ENCODE results near the gene VWDE.

The VWDE gene

DNA sequence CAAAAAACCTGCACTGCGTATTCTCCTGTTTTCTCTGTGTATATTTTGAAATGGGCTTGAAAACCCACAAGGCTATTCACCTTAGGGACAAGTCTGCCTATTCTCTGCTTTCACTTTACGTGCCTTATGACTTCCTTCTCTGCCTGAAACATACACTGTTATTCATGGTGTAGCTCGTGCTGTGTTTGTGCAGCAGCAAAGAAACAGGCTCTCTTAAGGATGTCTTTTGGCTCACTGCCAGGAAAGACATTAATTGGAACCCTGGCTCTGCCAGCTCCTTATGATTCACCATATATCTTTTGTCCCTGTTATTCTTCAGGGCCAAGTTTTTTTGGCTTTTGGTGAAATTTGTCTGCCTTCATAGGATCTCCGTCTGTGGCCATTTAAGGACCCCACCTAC lies 100.2 kb downstream of the VWDE start:
- CTCF ChIA-PET: no interaction called here
- no peaks in the 10 kb centered on the region for H3K9me3 Mint-ChIP-seq
- no peak for DNase-seq
- no peak overlapping the region for H3K27ac Mint-ChIP-seq
- H3K4me1 Mint-ChIP-seq: peaks cover 9% of the 10 kb centered on the region
- no peaks in the 10 kb centered on the region for H3K36me3 Mint-ChIP-seq
- H3K27me3 Mint-ChIP-seq: no peaks in the 10 kb centered on the region
- H3K4me3 Mint-ChIP-seq: no peak overlapping the region

DNA sequence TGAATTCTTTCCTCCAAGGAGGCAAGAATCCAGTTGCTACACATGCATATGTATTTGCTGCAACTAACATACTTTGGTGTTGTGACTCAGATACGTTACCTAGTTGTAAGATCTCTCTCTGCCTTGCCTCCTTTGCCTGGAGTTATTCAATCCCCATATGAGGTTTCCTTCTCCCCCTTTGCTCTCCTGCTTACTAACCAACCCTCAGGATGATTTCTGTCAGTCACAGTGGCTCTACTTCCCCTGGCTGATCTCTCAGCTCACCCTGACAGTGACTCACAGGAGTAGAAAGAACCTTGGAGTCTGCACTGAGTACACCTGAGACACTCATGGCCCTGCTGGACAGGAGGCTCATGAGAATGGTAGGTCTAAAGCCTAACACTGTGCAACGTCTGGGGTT lies 100.6 kb downstream of the VWDE start:
- no peak for DNase-seq
- H3K36me3 Mint-ChIP-seq: no peaks in the 10 kb centered on the region

DNA sequence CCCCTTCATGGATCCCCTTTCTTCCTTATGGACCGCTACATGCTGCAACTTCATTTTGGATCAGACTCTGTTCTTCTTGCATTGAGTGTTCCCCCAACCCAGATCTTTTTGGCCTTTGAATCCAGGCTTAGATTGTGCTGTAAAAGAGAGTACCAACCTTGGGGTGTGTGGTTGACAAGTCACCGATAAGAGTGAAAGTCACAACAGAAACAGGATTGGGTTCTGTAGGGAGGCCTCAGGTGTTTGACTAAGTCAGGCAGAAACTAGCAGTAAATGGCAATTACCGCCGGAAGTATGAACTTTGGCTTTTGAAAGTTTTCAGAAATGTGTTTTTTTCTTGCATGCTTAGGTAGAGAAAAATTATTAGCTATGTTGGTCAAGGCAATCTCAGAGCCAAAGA lies 103.2 kb downstream of the VWDE start:
- CTCF ChIA-PET: no interaction called here
- H3K36me3 Mint-ChIP-seq: no peaks in the 10 kb centered on the region
- H3K9me3 Mint-ChIP-seq: no peaks in the 10 kb centered on the region
- no peak for DNase-seq
- H3K4me3 Mint-ChIP-seq: no peak overlapping the region
- no peak overlapping the region for H3K27ac Mint-ChIP-seq
- peaks cover 4% of the 10 kb centered on the region for H3K27me3 Mint-ChIP-seq
- peaks cover 13% of the 10 kb centered on the region for H3K4me1 Mint-ChIP-seq

More for the DNA sequence above, 100.6 kb downstream of the VWDE start:
- Mint-ChIP-seq H3K9me3 (no peaks in the 10 kb centered on the region), H3K27me3 (no peaks in the 10 kb centered on the region), H3K27ac (no peak overlapping the region), H3K4me1 (peaks cover 9% of the 10 kb centered on the region), H3K4me3 (no peak overlapping the region)
- CTCF ChIA-PET: no interaction called here

DNA sequence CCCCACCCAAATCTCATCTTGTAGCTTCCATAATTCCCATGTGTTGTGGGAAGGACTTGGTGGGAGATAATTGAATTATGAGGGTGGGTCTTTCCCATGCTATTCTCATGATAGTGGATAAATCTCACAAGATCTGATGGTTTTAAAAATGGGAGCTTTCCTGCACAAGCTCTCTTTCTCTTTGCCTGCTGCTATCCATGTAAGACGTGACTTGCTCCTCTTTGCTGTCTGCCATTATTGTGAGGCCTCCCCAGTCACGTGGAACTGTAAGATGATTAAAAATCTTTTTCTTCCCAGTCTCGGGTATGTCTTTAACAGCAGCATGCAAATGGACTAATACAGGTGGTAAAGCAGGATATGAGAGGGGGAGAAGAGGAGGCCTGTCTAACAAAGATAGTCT lies 104.3 kb downstream of the VWDE start:
- Mint-ChIP-seq H3K27me3 (peaks cover 4% of the 10 kb centered on the region), H3K9me3 (no peaks in the 10 kb centered on the region), H3K27ac (no peak overlapping the region), H3K4me1 (peaks cover 13% of the 10 kb centered on the region), H3K36me3 (no peaks in the 10 kb centered on the region), H3K4me3 (no peak overlapping the region)
- DNase-seq: no peak
- CTCF ChIA-PET: no interaction called here

DNA sequence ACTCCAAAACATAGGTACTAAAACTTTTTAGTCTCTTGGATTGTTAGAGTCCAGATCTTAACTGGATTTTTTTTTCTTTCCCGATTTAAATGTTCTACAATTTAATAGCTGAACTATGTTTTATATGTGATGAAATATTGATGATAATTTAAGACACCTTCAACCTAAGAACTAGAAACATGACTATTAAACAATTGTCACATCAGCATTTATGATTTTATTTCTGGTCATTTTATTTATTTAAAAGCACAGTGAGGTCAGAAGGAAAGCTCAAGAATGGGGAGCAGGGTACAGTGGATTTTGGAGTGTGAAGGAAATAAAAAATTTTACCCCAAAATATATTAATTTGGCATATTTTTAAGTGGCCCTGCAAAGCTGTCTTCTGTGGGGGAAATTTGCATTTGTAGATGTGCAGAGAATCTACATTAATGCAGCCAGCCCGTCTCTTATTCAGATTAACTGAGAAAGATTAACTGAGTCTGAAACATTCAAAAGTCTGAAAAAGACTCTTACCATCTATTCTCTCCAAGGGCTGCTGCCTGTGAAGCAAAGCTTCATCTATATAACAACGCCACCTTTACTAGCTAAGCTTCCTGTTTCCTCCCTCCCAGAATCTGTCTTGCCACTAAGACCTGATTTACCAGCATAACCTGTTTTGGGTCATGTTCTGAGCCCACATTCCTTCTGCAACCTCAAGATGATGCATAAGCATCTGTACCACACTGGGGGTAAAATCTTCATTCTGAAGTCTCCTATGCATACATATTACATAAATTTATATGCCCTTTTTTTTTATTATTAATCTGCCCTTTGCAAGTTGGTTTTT lies 106.2 kb downstream of the VWDE start:
- no peak overlapping the region for H3K27ac Mint-ChIP-seq

DNA sequence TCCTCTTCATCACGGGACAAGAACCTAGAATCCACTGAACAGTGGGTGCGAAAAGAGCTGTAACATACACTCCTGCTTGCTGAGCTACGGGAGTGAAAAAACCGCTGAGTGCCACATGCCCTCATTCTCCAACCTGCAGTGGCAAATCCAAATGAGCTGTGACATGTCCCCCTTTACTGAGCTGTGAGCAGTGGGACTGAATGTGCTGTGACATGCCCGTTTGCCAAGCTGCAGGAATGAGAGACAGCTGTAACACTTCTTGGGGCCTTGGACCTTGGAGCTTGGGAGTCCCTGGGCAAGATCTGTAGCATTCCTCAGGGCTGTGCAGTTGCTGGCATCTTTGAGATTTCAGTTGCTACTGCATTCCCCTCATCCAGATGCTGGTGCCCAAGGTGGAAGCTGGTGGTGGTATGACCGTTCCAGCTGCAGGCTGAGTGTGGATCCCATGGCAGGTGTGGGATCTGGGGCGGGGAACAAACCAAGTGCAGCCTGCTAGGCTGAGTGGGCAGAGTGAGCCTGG lies 107.6 kb downstream of the VWDE start:
- H3K27ac Mint-ChIP-seq: no peak overlapping the region
- H3K36me3 Mint-ChIP-seq: no peaks in the 10 kb centered on the region
- H3K4me1 Mint-ChIP-seq: peaks cover 3% of the 10 kb centered on the region
- no peak for DNase-seq
- no peak overlapping the region for H3K4me3 Mint-ChIP-seq
- H3K27me3 Mint-ChIP-seq: peaks cover 4% of the 10 kb centered on the region
- CTCF ChIA-PET: no interaction called here
- peaks cover 3% of the 10 kb centered on the region for H3K9me3 Mint-ChIP-seq

More for the DNA sequence above, 106.2 kb downstream of the VWDE start:
- Mint-ChIP-seq H3K4me1 (peaks cover 4% of the 10 kb centered on the region), H3K27me3 (peaks cover 4% of the 10 kb centered on the region), H3K36me3 (no peaks in the 10 kb centered on the region), H3K9me3 (no peaks in the 10 kb centered on the region), H3K4me3 (no peak overlapping the region)
- DNase-seq: no peak
- CTCF ChIA-PET: no interaction called here

DNA sequence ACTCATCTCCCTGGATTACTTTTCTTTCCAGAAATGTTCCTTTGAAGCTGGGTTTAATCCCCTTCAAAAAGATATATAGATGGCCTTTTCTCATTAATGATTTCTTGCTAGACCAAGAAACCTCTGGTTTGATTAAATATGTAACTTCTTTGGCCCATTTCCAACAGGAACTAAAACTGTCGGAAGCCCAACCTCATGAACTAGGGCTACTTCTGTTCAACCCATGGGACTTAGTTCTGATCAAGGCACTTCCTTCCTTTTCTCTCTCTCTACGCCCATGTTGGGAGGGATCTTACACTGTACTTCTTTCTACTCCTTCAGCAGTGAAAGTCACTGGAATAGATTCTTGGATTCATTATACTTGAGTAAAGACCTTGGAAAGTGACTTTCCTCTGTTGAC lies 109.0 kb downstream of the VWDE start:
- CTCF ChIA-PET: interaction anchor here (1.4 to 2.2 kb wide), 2 partner anchors 221 to 228 kb away, joined by 3 to 6 read pairs; no protein-coding TSS in a partner anchor
- no peak for DNase-seq
- peaks cover 4% of the 10 kb centered on the region for H3K27me3 Mint-ChIP-seq
- no peak overlapping the region for H3K27ac Mint-ChIP-seq
- peaks cover 7% of the 10 kb centered on the region for H3K9me3 Mint-ChIP-seq
- H3K36me3 Mint-ChIP-seq: no peaks in the 10 kb centered on the region
- H3K4me3 Mint-ChIP-seq: no peak overlapping the region
- peaks cover 3% of the 10 kb centered on the region for H3K4me1 Mint-ChIP-seq

DNA sequence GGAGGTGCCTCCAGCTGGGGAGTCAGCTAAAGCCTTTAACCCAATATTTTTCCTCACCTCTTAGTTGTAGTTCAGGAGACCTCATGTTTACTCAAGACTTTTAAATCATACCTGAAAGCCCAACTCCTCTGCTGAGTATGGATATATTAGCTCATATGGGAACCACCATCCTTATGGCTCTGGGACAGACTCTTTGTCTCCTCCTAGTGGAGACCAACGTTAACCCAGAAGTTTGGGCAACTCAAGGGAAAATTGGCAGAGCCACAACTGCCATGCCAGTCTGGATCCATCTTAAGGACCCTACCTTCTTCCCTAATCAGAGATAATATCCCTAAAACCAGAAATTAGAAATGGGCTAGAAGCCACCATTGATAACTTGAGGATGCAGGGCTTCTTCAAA lies 111.8 kb downstream of the VWDE start:
- H3K9me3 Mint-ChIP-seq: peaks cover 17% of the 10 kb centered on the region
- DNase-seq: peak; percentile 34
- H3K27ac Mint-ChIP-seq: no peak overlapping the region
- H3K4me3 Mint-ChIP-seq: no peak overlapping the region
- H3K4me1 Mint-ChIP-seq: no peaks in the 10 kb centered on the region
- peaks cover 4% of the 10 kb centered on the region for H3K36me3 Mint-ChIP-seq
- H3K27me3 Mint-ChIP-seq: peaks cover 4% of the 10 kb centered on the region
- CTCF ChIA-PET: interaction anchor here (0.6 to 1.5 kb wide), 11 partner anchors 14 to 227 kb away, joined by 3 to 5 read pairs (median 4); no protein-coding TSS in a partner anchor

DNA sequence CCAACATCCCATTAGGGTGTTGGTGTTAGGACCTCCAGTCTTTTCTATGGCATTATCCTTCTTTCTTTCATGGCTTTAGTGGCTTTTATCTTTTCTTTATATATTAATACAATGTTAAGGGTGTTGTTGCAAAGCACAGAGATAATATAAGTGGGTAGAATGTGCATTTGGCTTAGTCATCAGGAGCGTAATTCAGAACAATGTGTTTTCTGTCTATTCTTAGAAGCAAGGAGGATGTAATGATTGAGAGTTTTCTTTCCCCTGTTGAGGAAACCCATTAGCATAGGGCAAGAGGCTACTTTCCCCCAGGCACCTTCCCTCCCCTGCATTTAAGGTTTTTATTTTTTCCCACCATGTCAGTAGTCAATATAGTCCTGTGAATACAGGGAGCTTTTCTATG lies 112.9 kb downstream of the VWDE start:
- DNase-seq: no peak
- no peaks in the 10 kb centered on the region for H3K27me3 Mint-ChIP-seq
- no peaks in the 10 kb centered on the region for H3K4me1 Mint-ChIP-seq
- H3K27ac Mint-ChIP-seq: no peak overlapping the region
- H3K9me3 Mint-ChIP-seq: peaks cover 17% of the 10 kb centered on the region
- peaks cover 4% of the 10 kb centered on the region for H3K36me3 Mint-ChIP-seq
- CTCF ChIA-PET: interaction anchor here (0.7 to 1.3 kb wide), 3 partner anchors 32 to 221 kb away, joined by 3 read pairs; no protein-coding TSS in a partner anchor
- no peak overlapping the region for H3K4me3 Mint-ChIP-seq

DNA sequence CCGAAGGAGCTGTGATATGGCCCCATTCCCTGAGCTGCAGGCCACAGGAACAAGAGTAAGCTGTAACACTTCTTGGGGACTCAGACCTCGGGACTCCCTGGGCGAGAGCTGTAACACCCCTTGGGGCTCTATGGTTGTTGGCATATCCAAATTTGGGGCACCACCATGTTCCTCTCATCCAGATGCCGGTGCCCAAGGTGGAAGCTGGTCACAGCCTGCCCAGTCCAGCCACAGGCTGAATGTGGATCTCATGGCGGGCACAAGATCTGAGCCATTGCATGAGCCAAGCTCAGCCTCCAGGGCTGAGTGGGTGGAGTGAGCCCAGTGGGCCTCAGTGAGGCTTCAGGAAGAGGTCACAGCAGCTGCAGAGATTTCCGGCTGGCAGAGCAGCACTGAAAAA lies 113.7 kb downstream of the VWDE start:
- no peak for DNase-seq
- peaks cover 4% of the 10 kb centered on the region for H3K36me3 Mint-ChIP-seq
- no peaks in the 10 kb centered on the region for H3K27me3 Mint-ChIP-seq
- no peaks in the 10 kb centered on the region for H3K4me1 Mint-ChIP-seq
- peaks cover 17% of the 10 kb centered on the region for H3K9me3 Mint-ChIP-seq
- H3K4me3 Mint-ChIP-seq: no peak overlapping the region
- CTCF ChIA-PET: interaction anchor here (0.6 to 0.7 kb wide), 2 partner anchors 36 to 78 kb away, joined by 3 read pairs; no protein-coding TSS in a partner anchor
- H3K27ac Mint-ChIP-seq: no peak overlapping the region

DNA sequence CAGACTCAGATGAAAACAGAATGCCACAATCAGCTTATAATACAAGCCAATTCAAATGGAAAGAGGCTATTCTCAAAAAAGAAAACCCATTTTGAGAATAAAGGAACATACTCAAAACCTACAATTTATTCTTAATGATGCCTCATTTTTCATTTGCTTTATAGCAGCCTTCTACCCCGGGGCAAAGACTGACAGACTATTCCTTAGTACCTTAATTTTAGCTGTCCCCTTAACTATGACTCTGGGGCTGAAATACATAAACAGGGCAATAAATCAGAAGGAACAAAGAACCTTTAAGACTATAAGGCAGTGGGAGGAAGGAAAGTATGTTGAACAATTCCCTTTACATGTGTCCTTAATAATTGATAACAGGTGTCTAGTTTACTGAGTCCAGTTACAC lies 115.8 kb downstream of the VWDE start:
- no peak for DNase-seq
- CTCF ChIA-PET: interaction anchor here (1.1 kb wide), 1 partner anchor 14 kb away, joined by 3 read pairs; no protein-coding TSS in a partner anchor
- peaks cover 17% of the 10 kb centered on the region for H3K9me3 Mint-ChIP-seq

DNA sequence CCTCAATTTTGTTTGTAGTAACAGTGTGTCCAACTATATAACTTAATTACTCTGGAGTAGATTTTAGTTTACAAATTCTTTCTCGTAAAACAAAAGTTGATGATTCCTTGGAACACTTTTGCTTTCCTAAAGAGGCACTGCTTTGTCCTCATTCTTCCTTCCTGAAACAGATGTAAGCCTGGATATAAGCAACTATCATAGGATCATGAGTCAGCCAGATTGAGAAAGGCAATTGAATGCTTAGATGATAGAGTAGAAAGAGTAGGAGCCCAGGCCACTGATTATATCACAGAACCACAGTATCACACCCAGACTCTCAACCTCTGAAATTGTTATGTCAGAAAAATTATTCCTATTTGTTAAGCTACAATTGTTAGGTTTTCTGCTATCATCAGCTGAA lies 122.6 kb downstream of the VWDE start:
- Mint-ChIP-seq H3K27ac (no peak overlapping the region), H3K27me3 (peaks cover 3% of the 10 kb centered on the region), H3K4me3 (no peak overlapping the region), H3K9me3 (no peaks in the 10 kb centered on the region), H3K4me1 (no peaks in the 10 kb centered on the region), H3K36me3 (no peaks in the 10 kb centered on the region)
- DNase-seq: no peak
- CTCF ChIA-PET: no interaction called here

More for the DNA sequence above, 115.8 kb downstream of the VWDE start:
- no peaks in the 10 kb centered on the region for H3K4me1 Mint-ChIP-seq
- H3K27ac Mint-ChIP-seq: no peak overlapping the region
- H3K4me3 Mint-ChIP-seq: no peak overlapping the region
- H3K27me3 Mint-ChIP-seq: peaks cover 3% of the 10 kb centered on the region
- H3K36me3 Mint-ChIP-seq: peaks cover 4% of the 10 kb centered on the region
